ENCODE measurements around the gene TLR5.
A peak's percentile ranks its signal among the peaks of the same experiment; 100 is the strongest.

The TLR5 gene

GRCh38 chr1:223110952-223111351 lies 32.1 kb downstream of the TLR5 start:
- no peak for DNase-seq (ENCODE audit: low read depth in 2 of 2)

DNA sequence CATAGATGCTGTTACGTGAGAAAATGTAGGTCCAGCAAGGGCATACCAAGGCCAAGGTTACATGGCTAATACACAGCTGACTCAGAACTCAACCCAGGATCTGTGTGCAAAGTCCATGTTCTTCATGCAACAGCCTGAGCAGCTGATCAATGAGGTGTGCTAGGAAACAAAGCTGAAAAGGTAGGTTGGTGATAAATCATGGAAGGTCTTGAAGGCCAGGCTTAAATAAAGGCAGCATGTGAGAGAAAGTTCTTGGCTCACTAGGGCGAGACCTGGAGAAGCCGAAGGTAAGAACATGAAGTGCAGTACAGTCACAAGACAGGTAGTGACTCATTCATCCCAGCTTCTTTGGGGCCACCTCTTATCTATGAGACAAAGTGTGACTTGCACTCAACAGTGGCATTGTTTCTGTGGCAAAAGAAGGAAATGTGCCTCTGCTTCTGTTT lies 33.4 kb downstream of the TLR5 start:
- no peak for DNase-seq (ENCODE audit: low read depth in 2 of 2)

DNA sequence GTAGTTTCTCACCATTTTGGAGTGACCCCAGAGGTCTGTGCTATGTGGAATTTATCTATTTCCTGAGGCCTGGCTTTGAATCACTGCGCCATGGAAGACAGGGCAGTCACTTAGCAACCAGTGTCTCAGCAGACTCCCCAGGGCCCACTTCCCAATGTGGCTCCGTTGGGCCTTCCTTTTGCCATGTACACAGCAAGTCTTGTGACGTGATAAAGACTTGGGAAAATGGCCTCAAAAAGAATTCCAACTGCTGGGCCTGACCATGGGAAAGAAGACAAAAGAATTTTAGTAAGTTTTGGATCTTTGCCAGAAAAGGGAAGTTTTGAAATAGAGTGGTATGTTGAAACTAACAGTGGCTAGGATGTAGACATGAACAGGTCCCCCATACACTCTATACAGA lies 36.2 kb downstream of the TLR5 start:
- no peak for DNase-seq (ENCODE audit: low read depth in 2 of 2)

- no peak for DNase-seq (ENCODE audit: low read depth in 2 of 2)
These were observed 37.5 kb downstream of the TLR5 start for GRCh38 chr1:223105568-223105967.

DNA sequence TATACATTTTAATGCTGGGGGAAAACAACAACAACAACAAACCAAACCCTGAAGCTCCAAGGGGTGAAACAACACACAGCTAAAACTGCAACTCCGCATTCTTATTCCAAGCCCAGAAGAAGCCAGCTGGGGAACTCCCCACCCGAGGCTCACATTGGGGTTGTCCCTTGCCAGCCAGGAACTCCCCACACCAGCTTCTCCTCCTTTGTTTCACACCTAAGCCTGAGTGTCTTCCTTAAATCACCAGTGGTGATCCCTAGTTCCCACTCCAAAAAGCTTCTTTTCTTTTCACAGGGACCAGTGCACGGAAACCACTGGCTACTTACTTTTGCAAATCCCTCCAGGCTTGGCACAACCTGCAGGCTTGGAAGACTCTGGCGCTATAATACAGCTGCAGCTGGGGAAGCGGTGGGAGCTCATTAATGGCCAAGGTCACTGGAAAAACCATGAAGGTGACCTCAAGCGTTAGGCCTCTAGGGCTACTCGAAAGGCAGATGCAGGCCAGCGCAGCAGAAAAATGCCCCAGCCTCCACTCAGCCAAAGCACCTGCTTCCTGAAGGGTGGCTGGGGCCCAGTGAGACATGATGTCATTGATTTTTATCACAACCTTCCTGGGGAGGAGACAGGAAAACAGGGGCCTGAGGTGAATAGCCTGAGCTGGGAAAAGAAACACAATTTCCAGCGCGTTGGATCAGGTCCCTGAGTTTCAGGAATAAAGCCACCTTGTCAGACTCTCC lies 40.1 kb downstream of the TLR5 start:
- no peak for DNase-seq (ENCODE audit: low read depth in 2 of 2)

- no peak for DNase-seq (ENCODE audit: low read depth in 2 of 2)
These were observed 45.3 kb downstream of the TLR5 start for GRCh38 chr1:223097713-223098112.

GRCh38 chr1:223095870-223096269 lies 47.2 kb downstream of the TLR5 start:
- no peak for DNase-seq (ENCODE audit: low read depth in 2 of 2)

GRCh38 chr1:223091896-223092295 lies 51.2 kb downstream of the TLR5 start:
- no peak for DNase-seq (ENCODE audit: low read depth in 2 of 2)

- DNase-seq (ENCODE audit: low read depth in 2 of 2), result no peak
These were observed 53.8 kb downstream of the TLR5 start for GRCh38 chr1:223089250-223089649.

DNA sequence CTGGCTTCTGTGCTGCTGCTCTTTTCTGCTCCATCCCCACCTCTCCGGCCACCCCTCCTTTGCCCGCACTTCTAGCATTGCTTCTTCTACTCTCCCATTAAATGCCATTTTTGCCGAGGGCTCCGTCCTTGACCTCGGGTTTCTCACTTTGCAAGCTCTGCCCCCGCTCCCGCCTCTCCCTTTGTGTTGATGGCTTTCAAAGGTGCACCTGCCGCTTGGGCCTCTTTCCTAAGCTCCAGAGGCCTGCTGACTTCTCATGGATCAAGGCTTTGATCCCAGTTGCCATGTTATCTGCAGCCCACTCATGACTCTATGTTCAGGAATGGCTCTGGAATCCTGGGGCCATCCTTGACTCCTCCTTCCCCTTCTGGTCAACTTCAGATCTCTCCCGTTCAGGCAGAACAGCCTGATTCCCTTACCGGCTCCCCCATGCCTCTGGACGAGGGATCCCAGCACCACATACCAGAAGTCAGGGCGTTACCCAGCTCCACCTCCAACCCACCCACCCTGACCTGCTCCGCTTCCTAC lies 54.3 kb downstream of the TLR5 start:
- no peak for DNase-seq (ENCODE audit: low read depth in 2 of 2)

DNA sequence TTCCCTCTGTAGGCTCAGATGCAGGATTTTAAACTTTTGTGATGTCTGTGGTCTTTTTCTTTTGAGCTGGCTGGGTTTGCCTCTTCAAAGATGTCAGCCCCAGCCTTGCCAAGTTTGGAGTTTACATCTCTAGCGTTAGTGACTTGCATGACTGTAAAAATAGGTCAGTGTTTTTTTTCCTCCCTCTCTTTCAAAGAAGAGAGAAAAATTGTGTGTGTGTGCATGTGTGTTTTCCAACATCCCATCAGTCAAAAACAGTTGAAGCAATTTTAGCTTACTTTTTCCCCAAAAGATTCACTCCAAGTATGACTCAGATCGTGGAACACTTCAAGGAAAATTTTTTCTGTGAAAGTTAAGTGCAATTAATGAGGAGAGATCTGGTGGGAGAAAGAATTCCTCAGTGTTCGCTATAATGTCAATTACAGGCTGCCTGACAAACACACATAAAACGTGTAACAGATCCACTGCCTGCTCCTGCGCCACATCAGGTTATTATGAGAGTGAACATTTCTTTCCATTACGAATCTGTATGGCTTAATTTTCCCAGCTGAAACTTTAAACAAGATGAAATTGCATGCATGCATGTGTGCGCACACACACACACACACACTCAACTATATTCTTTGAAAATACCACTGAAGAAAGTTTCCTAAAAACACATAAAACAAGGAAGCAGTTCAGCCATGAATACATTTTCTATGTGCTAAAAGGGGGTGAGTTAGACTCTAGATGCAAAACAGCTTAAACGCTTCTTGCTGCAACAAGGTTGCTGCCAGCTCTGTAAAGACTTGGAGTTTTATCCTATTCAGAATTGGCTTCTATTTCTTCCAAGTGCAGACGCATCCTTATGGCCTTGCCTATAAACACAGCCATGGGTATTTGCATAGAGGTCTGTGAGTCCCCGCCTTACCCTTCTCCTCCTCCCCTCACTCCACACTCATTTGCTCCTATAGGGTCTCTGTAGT lies 55.5 kb downstream of the TLR5 start:
- no peak for DNase-seq (ENCODE audit: low read depth in 2 of 2)

GRCh38 chr1:223084464-223084866 lies 58.6 kb downstream of the TLR5 start:
- DNase-seq (ENCODE audit: low read depth in 2 of 2), result no peak

DNA sequence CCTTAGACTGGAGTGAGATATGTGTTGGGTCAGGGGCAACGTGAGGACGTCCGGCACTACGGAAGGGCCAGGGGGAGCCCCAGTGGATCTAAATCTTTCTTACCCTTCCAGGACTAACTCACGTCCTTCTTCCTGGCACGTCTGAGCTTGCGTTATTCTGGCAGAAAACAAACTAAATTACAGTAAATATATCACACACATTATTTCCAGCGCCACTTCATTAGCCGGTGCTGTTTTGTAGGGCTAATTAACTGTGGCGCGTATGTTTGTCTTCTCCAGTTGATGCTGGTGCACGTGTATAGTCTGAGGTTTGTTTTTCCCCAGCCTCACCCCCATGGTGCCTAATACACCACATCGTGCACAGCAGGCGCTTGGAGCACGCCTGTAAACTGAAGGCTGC lies 59.2 kb downstream of the TLR5 start:
- DNase-seq (ENCODE audit: low read depth in 2 of 2), result no peak

- no peak for DNase-seq (ENCODE audit: low read depth in 2 of 2)
These were observed 60.1 kb downstream of the TLR5 start for GRCh38 chr1:223082914-223083313.

GRCh38 chr1:223081181-223081994 lies 61.7 kb downstream of the TLR5 start:
- peak; percentile 40 to 41 for DNase-seq (ENCODE audit: low read depth in 2 of 2)

DNA sequence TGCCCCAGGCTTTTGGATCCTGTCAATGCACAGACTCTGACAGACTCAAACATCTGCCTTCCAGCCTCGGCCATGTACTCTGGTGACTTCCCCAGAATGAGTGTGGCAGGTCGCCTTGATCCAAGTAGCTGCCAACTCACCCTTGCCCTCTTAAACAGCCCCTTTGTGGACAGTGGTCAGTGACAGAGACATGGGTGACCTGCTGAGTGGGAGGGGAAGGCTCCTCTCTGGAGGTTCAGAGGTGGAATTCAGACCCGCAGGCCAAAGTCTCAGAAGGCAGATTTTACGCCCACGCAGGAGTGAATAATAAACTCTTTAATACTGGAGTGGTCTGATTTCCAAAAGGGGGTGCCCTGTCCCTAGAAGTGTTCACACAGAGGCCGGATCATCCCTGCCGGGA lies 63.5 kb downstream of the TLR5 start:
- DNase-seq (ENCODE audit: low read depth in 2 of 2), result no peak

DNA sequence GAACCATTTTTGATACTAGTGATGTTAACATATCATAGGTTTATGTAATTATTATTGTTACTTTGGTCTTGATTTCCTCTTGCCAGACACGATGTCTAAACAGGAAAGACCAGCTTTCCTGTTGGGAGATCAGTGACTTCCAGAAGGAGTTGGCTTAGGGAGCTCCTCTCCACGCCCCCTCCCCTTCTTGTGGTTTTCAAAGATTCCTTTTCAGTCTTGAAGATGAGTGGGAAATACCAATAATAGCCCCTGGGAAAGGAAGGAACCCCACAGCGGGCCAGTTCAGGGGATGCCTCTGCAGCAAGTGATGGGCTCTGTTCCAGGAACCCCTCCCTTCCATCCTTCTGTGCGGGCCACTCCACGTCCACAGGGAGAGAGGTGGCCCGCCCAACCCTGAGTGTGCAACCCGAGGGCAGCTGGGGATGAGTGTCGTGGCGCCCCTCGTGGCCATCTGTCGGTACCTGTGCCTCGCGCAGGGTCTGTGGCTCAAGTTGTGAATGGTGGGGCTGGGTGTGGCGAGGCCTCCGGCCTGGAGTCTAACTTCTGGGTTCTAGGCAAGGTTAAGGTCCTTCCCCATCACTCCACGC lies 65.7 kb downstream of the TLR5 start:
- DNase-seq (ENCODE audit: low read depth in 2 of 2), result no peak

DNA sequence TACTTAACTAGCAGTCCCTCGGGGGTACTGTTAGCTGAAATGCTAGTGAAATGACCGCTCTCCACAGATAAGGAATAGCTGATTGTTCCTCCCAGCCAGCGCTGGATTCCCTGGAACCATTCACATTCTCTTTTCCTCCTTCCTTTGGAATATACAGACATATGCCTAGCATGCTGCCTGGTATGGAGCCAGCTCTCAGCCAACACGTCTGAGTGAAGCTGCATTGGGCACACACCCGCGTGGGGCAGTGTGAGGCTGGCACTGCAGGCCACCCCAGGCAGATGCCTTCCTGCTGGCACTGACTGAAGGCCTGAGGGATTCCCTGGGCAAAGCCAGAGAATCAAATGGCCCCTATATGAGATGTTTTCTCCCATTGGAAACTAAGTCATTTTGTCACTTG lies 66.7 kb downstream of the TLR5 start:
- DNase-seq (ENCODE audit: low read depth in 2 of 2), result no peak

DNA sequence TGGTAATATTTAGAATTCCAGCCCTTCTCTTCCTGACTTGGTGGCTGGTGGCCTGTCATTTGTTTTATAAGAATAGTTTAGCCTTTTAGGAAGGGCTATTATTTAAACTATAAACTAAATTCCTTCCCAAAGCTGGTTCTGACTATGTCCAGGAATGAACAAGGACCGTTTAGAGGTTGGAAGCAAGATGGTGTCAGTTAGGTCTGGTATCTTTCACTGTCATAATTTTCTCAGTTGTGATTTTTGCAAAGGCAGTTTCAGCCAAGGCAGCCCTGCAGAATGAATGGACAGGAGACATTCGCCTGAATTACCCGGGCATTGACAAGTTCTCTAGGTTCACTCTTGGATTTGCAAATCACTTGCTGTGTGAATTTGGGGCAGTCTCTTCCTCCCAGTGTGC lies 67.2 kb downstream of the TLR5 start:
- DNase-seq (ENCODE audit: low read depth in 2 of 2), result no peak

GRCh38 chr1:223074445-223075300 lies 68.4 kb downstream of the TLR5 start:
- no peak for DNase-seq (ENCODE audit: low read depth in 2 of 2)
